GM18868 (cell line): ENCODE results near the gene ATP6V0A1.
"Not testable (repeated sequence)": the region's sequence is repeated elsewhere in the genome, so short reads cannot be mapped to it uniquely, and the experiment has no call there.

Source experiments
- ATAC-seq: cut with Tn5 transposase; IDR thresholded peaks from one replicate; pipeline ENCODE4 v1.9.1; 2021; ENCODE audit warnings: mild to moderate bottlenecking, moderate library complexity; ENCODE audit not compliant: unreplicated experiment

ATP6V0A1 gene

DNA sequence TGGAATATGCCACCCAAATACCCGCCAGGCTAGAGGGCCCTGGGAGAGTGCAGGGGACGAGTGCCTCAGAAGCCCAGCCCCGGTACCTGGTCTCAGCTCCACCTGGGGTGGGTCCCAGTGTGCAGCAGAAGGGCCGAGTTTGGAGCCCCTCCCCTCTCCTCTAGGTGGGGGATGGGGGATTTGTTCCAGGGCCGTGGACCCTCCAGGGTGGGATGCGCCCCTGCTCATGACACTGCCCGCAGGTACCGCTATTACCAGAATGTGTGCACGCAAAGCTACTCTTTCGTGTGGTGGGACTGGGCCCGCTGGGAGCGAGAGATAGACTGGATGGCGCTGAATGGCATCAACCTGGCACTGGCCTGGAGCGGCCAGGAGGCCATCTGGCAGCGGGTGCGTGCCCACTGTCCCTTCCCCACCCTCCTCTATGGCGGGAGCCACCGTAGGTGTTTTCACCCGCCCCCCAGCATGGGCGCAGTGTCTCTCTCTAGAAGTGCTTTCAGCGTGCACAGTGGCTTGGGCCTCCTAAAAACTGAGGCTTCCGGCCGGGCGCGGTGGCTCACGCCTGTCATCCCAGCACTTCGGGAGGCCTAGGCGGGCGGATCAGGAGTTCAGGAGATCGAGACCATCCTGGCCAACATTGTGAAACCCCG is 78.6 kb downstream of the ATP6V0A1 start:
- ATAC-seq = no peak

DNA sequence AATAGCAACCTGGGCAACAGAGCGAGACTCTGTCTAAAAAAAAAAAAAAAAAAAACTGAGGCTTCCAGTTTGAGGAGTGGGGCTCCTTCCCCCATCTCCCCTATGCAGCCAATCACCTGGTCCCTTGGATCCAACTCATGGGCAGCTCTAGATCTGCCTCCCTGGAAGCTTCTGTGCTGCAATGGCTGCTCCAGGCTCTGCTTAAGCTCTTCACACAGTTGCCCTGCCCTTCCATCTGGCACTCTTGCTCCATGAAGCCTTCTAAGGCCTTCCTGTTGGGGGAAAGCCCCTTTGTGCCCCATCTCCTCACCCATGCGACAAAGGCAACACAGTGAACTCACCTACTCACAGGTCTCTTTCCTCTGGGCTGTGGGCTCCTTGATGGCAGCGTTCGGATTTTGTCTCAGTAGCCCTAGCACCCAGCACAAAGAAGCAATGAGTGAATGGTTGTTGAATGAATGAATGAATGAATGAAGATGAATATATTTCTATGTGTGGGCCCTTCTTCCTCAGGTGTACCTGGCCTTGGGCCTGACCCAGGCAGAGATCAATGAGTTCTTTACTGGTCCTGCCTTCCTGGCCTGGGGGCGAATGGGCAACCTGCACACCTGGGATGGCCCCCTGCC is 79.3 kb downstream of the ATP6V0A1 start:
- ATAC-seq = no peak

DNA sequence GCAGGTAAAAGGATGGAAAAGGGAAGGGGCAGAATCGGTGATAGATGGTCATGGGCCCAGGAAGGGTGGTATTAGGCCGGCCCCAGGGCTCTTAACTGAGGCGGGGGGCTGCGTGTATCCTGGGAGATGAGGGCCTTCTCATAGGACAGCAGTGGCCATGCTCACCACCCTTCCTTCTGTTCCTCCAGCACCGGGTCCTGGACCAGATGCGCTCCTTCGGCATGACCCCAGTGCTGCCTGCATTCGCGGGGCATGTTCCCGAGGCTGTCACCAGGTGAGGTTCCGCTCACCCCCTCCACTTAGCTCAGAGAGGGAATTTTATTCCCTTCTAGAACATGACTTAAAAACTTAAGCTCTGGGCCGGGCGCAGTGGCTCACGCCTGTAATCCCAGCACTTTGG is 79.8 kb downstream of the ATP6V0A1 start:
- no peak for ATAC-seq

DNA sequence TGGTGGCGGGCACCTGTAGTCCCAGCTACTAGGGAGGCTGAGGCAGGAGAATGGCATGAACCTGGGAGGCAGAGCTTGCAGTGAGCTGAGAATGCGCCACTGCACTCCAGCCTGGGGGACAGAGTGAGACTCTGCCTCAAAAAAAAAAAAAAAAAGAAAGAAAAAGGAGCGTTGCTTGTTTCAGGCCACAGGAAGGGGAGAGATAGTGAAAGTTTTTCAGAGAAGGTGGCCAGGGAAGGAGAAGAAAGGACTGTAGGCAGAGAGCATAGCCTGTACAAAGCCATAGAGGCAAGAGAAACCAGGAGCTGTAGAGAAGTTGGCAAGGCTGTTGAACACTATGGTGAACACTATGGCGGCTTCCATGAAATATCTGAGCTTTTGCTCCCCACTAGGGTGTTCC is 81.9 kb downstream of the ATP6V0A1 start:
- not testable (repeated sequence) for ATAC-seq

DNA sequence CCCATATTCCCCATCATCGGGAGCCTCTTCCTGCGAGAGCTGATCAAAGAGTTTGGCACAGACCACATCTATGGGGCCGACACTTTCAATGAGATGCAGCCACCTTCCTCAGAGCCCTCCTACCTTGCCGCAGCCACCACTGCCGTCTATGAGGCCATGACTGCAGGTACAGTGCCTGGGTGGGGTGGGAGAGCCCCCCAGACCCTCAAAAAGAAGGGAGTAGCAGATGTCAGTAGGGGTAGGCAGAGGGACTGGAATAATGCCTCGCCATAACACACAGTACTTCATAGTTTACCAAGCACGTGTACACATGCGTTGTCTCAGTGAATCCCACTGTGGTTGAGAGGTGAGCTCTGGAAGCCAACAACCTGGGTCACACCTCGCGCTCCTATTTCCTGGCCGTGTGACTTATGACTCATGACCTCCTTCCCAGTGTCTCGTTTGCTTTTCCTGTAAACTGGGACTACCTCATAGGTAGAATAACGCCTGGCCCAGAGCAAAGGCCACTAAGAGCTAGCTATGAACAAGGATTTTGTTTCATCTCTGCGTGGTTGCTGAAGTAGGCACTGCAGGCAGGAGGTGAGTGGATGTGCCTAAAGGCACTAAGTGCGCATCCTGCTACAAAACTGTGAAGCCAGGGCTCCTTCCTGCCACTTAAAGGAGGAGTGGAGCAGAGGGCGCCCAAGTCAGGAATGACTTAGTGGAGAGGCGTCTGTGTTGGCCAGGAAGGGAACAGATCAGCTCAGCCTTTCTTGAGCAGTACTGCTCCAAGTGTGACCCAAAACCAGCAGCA is 82.6 kb downstream of the ATP6V0A1 start:
- ATAC-seq = no peak

DNA sequence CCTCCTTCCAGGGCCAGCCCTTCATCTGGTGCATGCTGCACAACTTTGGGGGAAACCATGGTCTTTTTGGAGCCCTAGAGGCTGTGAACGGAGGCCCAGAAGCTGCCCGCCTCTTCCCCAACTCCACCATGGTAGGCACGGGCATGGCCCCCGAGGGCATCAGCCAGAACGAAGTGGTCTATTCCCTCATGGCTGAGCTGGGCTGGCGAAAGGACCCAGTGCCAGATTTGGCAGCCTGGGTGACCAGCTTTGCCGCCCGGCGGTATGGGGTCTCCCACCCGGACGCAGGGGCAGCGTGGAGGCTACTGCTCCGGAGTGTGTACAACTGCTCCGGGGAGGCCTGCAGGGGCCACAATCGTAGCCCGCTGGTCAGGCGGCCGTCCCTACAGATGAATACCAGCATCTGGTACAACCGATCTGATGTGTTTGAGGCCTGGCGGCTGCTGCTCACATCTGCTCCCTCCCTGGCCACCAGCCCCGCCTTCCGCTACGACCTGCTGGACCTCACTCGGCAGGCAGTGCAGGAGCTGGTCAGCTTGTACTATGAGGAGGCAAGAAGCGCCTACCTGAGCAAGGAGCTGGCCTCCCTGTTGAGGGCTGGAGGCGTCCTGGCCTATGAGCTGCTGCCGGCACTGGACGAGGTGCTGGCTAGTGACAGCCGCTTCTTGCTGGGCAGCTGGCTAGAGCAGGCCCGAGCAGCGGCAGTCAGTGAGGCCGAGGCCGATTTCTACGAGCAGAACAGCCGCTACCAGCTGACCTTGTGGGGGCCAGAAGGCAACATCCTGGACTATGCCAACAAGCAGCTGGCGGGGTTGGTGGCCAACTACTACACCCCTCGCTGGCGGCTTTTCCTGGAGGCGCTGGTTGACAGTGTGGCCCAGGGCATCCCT is 84.8 kb downstream of the ATP6V0A1 start:
- no peak for ATAC-seq

DNA sequence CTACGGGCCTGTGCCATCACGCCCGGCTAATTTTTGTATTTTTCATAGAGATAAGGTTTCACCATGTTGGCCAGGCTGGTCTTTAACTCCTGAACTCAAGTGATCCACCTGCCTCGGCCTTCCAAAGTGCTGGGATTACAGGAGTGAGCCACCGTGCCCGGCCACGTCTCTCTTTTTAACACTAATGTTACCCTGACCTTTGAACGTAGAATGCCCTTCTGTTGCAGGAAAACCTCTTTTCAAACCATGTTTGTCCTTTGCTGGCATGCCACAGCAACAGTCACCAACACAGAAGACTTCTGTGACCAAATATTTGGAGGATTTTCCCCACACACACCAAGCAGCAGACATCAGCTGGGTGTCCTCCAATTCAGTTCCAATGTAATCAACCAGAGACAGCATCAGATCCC is 86.2 kb downstream of the ATP6V0A1 start:
- ATAC-seq = no peak

DNA sequence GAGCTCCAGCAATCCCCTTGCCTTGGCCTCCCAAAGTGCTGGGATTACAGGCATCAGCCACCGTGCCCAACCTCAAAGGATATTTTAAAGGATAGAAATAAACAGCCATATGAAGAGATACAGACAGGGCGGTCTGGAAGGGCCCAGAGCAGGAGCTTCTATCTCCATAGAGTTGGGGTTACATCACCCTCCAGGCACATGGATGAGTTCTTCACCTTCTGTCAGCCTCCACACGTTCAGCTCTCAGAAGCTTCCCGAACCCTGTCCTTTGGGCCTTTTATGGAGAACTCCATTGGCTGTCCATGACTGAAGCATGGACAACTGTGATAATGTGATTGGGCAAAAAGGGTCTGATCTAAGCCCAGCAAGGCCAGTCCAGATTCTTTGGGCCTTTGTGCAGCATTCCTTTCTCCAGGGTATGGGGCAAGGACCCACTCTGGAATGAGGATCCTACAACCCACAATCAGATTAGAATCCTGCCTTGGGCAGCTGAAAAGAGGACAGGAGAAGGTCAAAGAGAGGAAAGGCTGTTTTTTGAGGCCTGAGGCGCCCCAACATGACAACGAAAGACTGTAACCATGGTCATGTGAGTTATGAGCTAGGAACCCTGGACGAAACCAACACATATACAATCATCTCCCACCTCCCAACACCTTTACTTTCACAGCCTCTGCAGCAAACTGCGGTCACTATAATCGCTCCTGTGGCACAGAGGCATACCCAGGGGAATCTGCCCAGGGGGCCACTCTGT is 87.3 kb downstream of the ATP6V0A1 start:
- not testable (repeated sequence) for ATAC-seq

DNA sequence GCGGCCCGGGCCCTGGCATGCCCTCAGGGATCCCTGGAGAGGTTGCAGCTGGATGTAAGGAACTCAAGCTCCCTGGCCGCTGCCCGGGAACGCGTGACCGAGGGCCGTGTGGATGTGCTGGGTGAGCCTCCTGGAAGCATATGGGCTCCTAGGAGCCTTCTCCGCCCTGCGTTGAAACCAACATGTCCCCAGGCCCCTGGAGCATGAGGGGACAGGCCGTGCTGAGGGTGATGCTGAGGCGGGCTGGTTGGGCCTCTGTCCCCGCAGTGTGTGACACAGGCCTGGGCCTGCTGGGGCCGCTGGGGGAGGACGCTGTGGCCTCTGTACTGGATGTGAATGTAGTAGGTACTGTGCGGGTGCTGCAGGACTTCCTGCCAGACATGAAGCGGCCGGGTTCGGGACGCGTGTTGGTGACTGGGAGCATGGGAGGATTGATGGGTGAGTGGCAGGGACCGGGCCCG is 88.4 kb downstream of the ATP6V0A1 start:
- no peak for ATAC-seq

DNA sequence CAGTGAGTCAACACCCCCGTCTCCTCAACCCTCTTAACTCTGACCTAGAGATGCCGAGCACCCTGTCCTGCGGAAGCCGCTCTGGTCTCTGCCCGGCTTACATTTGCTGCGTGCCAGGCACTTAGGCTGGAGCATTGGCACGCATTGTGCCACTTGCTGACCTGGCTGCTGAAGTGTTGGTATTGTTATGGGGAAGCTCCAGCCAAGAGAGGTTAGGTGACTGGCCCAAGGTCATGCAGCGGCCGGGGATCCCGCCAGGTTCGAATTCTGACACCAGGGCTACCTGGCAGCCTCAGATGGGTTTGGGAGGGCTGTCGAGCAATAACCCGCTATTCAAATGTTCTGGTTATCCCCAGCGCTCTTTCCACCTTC is 89.0 kb downstream of the ATP6V0A1 start:
- no peak for ATAC-seq

DNA sequence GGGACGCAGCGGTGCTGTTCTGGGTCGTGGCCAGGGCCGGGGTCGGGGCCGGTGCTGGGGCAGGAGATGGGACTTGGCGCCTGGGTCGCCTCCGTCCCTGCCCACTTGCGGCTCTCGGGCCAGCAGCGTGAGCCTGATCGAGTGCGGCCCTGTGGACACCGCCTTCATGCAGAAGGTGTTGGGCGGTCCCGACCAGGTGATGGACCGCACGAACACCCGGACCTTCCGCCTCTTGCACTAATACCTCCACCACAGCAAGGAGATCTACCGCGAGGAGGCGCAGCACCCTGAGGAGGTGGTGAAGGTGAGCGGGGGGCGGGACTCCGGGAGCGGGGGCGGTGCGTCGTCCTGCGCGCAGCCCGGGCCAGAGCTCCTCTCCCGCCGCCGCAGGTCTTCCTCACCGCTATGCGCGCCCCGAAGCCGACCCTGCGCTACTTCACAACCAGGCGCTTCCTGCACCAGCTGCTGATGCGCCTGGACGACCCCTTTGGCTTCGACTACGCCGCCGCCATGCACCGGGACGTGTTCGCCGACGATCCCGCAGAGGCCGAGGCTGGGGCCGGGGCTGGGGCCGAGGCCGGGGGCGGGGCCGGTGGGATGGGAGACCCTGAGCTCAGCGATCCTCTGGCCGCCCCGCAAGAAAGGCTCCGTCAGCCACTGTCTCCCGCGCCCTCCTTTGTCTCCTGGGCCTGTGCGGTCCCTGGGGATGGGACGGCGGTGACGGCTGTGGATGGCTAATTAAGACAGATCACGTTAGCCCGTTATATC is 89.6 kb downstream of the ATP6V0A1 start:
- peak; percentile 68 for ATAC-seq

DNA sequence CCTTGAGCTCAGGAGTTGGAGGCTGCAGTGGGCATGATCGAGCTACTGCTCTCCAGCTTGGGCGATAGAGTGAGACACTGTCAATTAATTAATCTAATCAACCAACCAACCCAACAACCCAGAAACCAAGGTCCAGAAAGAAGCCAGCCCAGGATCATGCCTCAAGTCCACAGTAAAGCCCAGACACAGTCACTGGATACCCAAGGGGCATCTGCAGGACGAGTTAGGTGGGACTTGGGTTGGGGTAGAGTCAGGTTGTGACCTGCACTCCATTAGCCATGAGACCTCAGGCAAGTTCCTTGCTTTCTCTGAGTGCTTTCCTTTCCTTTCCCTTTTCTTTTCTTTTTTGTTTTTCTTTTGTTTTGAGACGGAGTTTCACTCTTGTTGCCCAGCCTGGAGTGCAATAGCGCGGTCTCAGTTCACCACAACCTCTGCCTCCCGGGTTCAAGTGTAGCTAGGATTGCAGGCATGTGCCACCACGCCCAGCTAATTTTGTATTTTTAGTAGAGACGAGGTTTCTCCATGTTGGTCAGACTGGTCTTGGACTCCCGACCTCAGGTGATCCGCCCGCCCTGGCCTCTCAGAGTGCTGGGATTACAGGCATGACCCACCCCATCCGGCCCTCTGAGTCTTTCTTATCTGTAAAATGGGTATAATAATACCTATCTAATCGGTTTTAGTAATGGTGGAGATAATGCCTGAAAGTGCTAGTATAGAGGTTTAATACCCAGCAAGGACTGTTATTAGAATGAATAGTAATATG is 90.5 kb downstream of the ATP6V0A1 start:
- no peak for ATAC-seq

DNA sequence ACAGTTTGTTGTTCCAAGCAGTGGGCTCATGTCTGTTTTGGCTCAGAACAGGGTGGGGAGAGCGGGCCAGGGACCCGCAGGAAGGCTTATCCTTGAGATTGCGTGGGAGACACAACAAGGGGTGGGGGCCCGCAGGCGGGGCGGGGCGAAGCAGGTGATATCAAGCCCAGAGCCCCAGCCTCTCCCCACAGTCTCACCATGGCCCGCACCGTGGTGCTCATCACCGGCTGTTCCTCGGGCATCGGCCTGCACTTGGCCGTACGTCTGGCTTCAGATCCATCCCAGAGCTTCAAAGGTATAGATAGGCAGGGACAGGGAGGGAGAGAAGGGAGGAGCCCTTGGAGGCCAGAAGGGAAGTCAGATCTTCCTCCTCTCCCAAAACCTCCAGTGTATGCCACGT is 94.1 kb downstream of the ATP6V0A1 start, which contains the start of gene HSD17B1:
Gene HSD17B1, plus strand, starts transcription at position 188 of the 400 bp plus-strand sequence. Its CDS starts 11 bp downstream, at position 199.
- not testable (repeated sequence) for ATAC-seq

DNA sequence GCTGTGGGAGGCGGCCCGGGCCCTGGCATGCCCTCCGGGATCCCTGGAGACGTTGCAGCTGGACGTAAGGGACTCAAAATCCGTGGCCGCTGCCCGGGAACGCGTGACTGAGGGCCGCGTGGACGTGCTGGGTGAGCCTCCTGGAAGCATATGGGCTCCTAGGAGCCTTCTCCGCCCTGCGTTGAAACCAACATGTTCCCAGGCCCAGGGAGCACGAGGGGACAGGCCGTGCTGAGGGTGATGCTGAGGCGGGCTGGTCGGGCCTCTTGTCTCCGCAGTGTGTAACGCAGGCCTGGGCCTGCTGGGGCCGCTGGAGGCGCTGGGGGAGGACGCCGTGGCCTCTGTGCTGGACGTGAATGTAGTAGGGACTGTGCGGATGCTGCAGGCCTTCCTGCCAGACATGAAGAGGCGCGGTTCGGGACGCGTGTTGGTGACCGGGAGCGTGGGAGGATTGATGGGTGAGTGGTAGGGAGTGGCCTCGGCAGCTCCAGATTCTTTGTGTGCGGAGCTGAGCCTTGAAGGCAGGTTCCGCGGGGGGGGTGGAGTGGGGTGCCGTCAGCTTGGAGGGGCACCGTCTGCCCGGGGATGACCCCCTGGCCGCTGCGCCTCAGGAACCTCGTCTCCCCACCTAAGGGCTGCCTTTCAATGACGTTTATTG is 94.6 kb downstream of the ATP6V0A1 start:
- no peak for ATAC-seq

DNA sequence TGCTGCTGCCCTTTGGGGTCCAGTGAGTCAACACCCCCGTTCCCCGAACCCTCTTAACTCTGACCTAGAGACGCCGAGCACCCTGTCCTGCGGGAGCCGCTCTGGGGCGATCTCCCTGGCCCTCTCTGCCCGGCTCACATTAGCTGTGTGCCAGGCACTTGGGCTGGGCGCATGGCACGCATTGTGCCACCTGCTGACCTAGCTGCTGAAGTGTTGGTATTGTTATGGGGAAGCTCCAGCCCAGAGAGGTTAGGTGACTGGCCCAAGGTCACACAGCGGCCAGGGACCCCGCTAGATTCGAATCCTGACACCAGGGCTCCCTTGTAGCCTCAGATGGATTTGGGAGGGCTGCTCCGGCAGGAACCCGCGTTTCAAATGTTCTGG is 95.2 kb downstream of the ATP6V0A1 start:
- ATAC-seq = no peak

DNA sequence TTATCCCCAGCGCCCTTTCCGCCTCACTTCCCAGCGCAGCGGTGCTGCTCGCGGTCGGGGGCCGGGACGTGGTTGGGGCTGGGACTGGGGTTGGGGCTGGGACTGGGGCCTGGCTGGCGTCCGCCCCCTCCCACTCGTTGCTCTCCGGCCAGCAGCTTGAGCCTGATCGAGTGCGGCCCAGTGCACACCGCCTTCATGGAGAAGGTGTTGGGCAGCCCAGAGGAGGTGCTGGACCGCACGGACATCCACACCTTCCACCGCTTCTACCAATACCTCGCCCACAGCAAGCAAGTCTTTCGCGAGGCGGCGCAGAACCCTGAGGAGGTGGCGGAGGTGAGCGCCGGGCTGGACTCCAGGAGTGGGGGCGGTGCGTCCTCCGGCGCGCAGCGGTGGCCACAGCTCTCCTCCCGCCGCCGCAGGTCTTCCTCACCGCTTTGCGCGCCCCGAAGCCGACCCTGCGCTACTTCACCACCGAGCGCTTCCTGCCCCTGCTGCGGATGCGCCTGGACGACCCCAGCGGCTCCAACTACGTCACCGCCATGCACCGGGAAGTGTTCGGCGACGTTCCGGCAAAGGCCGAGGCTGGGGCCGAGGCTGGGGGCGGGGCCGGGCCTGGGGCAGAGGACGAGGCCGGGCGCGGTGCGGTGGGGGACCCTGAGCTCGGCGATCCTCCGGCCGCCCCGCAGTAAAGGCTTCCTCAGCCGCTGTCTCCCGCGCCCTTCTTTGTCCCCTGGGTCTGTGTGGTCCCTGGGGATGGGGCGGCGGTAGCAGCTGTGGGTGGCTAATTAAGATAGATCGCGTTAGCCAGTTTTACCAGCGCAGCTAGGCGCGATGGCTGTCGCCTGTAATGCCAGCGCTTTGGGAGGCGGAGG is 95.8 kb downstream of the ATP6V0A1 start:
- ATAC-seq = peak; percentile 83

DNA sequence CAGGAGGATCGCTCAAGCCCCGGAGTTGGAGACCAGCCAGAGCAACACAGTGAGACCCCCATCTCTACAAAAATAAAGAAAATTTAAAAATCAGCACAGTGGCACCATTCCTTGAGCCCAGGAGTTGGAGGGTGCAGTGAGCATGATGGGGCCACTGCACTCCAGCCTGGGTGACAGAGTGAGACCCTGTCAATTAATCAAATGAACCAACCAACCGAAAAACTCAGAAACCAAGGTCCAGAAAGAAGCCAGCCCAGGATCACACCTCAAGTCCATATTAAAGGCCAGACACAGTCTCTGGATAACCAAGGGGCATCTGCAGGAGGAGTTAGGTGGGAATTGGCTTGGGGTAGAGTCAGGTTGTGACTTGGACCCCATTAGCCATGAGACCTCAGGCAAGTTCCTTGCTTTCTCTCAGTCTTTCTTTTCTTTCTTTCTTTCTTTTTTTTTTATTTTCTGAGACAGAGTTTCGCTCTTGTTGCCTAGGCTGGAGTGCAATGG is 96.5 kb downstream of the ATP6V0A1 start:
- ATAC-seq = no peak
